Measurements from ENCODE around the gene SLC6A7.
"Not testable (repeated sequence)": the region's sequence is repeated elsewhere in the genome, so short reads cannot be mapped to it uniquely, and the experiment has no call there.

SLC6A7 gene

DNA sequence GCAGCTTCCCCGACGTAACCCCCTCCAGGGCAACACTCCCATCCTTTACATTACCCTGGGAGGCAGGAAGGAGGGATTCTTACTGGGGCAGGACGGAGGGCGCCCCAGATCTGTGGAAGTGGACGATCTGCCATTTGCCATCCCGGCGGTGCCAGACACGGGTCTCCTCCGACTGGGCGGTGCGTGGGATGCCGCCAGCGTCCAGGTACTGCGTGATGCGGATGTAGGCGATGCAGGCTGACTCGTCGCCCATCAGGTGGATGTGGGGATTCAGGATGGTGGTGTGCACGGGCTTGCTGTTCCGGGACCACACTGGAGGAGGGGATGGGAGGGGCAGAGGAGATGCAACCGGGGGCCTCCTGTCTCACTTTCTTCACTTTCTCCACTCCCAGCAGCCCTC is 33.0 kb downstream of the SLC6A7 start:
- no peaks in the 10 kb centered on the region for H3K9me3 ChIP-seq (ENCODE audit: insufficient read depth, low read depth, low read length)
- H3K27ac ChIP-seq (ENCODE audit: low read depth, low read length), result no peak overlapping the region
- 92% methylated on average over 19 of the region's 21 CpGs for WGBS
- H3K27me3 ChIP-seq (ENCODE audit: insufficient read depth, low read length), result no peaks in the 10 kb centered on the region
- no peaks in the 10 kb centered on the region for H3K36me3 ChIP-seq (ENCODE audit: insufficient read depth, low read length)
- H3K4me1 ChIP-seq (ENCODE audit: insufficient read depth, low read length), result peaks cover 6% of the 10 kb centered on the region; the same call in 1 of the 2 replicates
- H3K4me3 ChIP-seq (ENCODE audit: low read length), result no peak overlapping the region
- H3K9ac ChIP-seq (ENCODE audit: low read depth, low read length), result no peak overlapping the region

DNA sequence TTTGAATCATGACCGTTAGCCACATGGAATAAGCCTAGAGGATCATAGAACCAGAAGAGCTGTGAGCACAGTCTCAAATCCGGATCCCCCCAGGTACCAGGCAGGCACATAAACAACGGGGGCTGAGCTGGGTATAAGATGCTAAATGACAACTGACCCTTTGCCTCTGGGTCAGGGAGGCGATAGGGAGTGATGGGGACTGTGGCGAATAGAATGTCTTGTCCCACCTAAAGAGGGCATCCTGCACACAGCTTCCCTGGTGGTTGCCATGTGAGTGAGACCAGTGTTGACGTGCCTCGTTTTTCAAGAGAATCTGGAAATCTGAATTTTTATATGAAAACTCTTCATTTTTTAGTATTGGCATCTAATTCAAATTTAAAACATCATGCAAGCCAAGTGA is 33.6 kb downstream of the SLC6A7 start:
- Histone ChIP-seq H3K9me3 (ENCODE audit: insufficient read depth, low read depth, low read length) (no peaks in the 10 kb centered on the region), H3K4me1 (ENCODE audit: insufficient read depth, low read length) (peaks cover 6% of the 10 kb centered on the region; the same call in 1 of the 2 replicates), H3K36me3 (ENCODE audit: insufficient read depth, low read length) (no peaks in the 10 kb centered on the region), H3K27me3 (ENCODE audit: insufficient read depth, low read length) (no peaks in the 10 kb centered on the region), H3K27ac (ENCODE audit: low read depth, low read length) (no peak overlapping the region), H3K4me3 (ENCODE audit: low read length) (no peak overlapping the region), H3K9ac (ENCODE audit: low read depth, low read length) (no peak overlapping the region)
- 96% methylated on average over 5 of the region's 7 CpGs for WGBS

DNA sequence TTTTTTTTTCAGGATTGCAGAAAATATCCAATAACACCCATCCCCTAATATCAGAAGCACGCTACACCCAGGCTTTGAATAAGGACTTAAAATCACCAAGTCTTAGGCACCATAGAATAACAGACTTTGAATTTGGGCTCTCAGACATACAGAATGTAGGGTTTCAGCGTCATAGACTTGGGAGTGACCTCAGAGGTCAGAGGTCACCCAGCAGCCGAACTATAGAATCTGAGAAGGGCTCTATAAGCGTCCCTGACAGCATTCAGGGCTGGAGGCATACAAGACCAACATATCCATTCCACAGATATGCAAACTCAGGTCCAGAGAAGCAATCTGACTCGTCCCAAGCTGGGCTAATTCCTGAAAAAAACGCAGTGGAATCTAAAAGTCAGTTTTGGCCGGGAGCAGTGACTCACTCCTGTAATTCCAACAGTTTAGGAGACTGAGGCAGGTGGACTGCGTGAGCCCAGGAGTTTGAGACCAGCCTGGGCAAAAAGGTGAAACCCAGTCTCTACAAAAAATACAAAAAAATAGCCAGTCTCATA is 34.7 kb downstream of the SLC6A7 start:
- H3K4me3 ChIP-seq (ENCODE audit: low read length), result no peak overlapping the region
- no peak overlapping the region for H3K27ac ChIP-seq (ENCODE audit: low read depth, low read length)
- WGBS, result 57% methylated on average over 8 of the region's 8 CpGs
- no peaks in the 10 kb centered on the region for H3K27me3 ChIP-seq (ENCODE audit: insufficient read depth, low read length)
- peaks cover 6% of the 10 kb centered on the region; the same call in 1 of the 2 replicates for H3K4me1 ChIP-seq (ENCODE audit: insufficient read depth, low read length)
- no peaks in the 10 kb centered on the region for H3K9me3 ChIP-seq (ENCODE audit: insufficient read depth, low read depth, low read length)
- H3K36me3 ChIP-seq (ENCODE audit: insufficient read depth, low read length), result no peaks in the 10 kb centered on the region
- no peak overlapping the region for H3K9ac ChIP-seq (ENCODE audit: low read depth, low read length)

DNA sequence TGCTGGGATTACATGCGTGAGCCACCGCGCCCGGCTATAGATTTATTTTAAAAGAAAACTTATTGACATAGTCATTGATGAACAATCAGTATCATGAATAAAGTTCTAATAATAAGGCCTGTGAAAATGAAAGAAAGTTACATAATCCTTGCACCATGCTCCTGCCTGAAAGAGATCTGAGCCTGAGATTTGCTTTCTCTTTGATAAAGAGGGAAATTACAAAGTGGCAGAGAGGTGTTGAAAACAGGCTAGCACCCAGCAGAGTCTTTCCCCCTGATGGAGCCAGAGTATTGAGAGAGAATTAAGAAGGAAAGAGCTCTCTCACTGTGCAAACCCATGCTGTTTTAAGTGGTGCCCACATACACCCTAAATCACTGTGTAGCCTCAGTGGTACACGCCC is 37.2 kb downstream of the SLC6A7 start:
- Histone ChIP-seq H3K4me1 (ENCODE audit: insufficient read depth, low read length) (no peaks in the 10 kb centered on the region), H3K9me3 (ENCODE audit: insufficient read depth, low read depth, low read length) (no peaks in the 10 kb centered on the region), H3K4me3 (ENCODE audit: low read length) (no peak overlapping the region), H3K36me3 (ENCODE audit: insufficient read depth, low read length) (no peaks in the 10 kb centered on the region), H3K27ac (ENCODE audit: low read depth, low read length) (no peak overlapping the region), H3K27me3 (ENCODE audit: insufficient read depth, low read length) (no peaks in the 10 kb centered on the region), H3K9ac (ENCODE audit: low read depth, low read length) (no peak overlapping the region)
- whole genome bisulfite sequencing, result 90% methylated on average over 4 of the region's 5 CpGs

DNA sequence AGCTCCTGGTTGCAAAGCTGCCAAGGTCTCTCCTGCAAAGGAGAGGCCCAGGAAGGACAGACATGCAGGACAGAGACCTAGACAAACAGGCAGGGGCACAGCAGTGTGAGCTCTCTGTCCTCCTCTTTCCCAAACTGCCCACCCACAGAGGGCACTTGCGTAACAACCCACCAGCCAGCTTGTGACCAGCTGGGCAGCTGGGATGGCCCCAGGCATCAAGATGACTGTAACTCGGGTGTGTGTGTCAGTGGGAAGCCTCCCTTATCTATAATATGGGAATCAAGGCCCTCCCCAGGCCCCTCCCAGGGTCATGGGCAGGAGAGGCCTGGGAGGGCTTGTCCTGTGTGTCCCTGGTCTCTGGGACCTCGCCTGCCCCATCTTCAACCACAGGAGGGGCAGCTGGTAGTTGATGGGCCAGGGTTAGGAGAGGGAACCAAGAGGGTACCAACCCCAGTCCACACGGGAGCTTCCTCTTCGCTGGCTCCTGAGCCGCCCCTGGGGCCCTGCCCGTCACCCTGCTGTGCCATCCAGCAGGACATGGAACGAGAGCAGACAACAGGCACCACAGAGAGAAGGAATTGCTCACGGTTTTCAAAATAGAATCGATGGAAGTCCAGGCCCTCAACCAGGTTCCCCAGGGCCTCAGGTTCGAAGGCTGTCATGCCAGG is 37.9 kb downstream of the SLC6A7 start:
- 84% methylated on average over 10 of the region's 11 CpGs for WGBS
- Histone ChIP-seq H3K36me3 (ENCODE audit: insufficient read depth, low read length) (no peaks in the 10 kb centered on the region), H3K27me3 (ENCODE audit: insufficient read depth, low read length) (no peaks in the 10 kb centered on the region), H3K9ac (ENCODE audit: low read depth, low read length) (no peak overlapping the region), H3K4me1 (ENCODE audit: insufficient read depth, low read length) (no peaks in the 10 kb centered on the region), H3K4me3 (ENCODE audit: low read length) (no peak overlapping the region), H3K27ac (ENCODE audit: low read depth, low read length) (no peak overlapping the region), H3K9me3 (ENCODE audit: insufficient read depth, low read depth, low read length) (no peaks in the 10 kb centered on the region)

DNA sequence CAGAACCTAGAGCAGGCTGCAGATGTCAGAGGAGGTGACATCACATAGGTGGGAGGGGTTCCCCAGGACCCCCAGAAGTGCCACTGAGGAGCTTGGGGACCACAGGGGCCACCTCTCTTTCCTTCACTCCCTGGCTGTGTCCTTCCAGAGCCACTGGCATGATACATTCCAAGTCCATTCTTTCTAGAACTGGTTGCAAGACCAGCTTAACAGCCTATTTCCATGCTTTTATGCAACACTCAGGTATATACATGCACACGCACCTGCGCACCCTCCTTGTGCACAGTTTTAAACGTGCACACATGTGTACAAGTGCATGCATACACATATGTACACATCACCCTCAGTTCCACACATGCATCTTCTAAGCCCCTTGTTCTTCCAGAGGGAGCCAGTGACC is 39.7 kb downstream of the SLC6A7 start:
- 91% methylated on average over 3 of the region's 3 CpGs for WGBS
- Histone ChIP-seq H3K4me3 (ENCODE audit: low read length) (no peak overlapping the region), H3K27me3 (ENCODE audit: insufficient read depth, low read length) (no peaks in the 10 kb centered on the region), H3K4me1 (ENCODE audit: insufficient read depth, low read length) (no peaks in the 10 kb centered on the region), H3K27ac (ENCODE audit: low read depth, low read length) (no peak overlapping the region), H3K9me3 (ENCODE audit: insufficient read depth, low read depth, low read length) (no peaks in the 10 kb centered on the region), H3K36me3 (ENCODE audit: insufficient read depth, low read length) (no peaks in the 10 kb centered on the region), H3K9ac (ENCODE audit: low read depth, low read length) (no peak overlapping the region)

DNA sequence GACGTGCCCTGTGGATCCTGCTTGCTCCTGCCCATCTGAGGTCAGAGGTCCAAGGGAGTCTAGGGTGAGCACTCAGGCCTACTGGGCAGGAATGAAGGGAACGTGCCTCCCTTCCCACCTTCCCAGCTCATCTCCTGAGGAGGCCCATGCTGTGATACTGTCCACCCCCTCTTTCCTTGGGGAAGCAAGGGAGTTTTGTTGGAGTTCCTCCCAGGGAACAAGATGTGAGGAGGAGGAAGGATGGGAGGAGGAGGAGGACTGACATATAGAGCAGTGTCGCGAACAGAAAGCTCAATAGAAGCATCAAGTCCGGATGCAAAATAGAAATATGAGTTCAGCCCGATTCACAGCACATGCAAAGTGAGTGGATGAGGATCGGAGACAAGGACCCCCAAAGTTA is 41.0 kb downstream of the SLC6A7 start:
- Histone ChIP-seq H3K4me3 (ENCODE audit: low read length) (no peak overlapping the region), H3K36me3 (ENCODE audit: insufficient read depth, low read length) (no peaks in the 10 kb centered on the region), H3K9ac (ENCODE audit: low read depth, low read length) (no peak overlapping the region), H3K27ac (ENCODE audit: low read depth, low read length) (no peak overlapping the region), H3K9me3 (ENCODE audit: insufficient read depth, low read depth, low read length) (no peaks in the 10 kb centered on the region), H3K27me3 (ENCODE audit: insufficient read depth, low read length) (no peaks in the 10 kb centered on the region), H3K4me1 (ENCODE audit: insufficient read depth, low read length) (no peaks in the 10 kb centered on the region)
- WGBS, result 92% methylated on average over 7 of the region's 7 CpGs

DNA sequence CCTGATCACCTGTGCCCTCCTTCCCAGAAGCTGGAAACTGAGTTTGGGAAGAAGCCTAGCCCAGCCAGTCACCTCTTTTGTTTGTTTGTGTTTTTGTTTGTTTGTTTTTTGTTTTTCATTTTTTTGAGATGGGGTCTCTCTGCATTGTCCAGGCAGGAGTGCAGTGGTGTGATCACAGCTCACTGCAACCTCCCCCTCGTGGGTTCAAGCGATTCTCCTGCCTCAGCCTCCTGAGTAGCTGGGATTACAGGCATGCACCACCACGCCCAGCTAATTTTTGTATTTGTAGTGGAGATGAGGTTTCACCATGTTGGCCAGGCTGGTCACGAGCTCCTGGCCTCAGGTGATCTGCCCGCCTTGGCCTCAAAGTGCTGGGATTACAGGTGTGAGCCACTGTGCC is 43.8 kb downstream of the SLC6A7 start:
- not testable (repeated sequence) for H3K9ac ChIP-seq (ENCODE audit: low read depth, low read length); H3K27ac ChIP-seq (ENCODE audit: low read depth, low read length); H3K36me3 ChIP-seq (ENCODE audit: insufficient read depth, low read length); H3K27me3 ChIP-seq (ENCODE audit: insufficient read depth, low read length); H3K4me3 ChIP-seq (ENCODE audit: low read length); H3K4me1 ChIP-seq (ENCODE audit: insufficient read depth, low read length); H3K9me3 ChIP-seq (ENCODE audit: insufficient read depth, low read depth, low read length)
- 95% methylated on average over 5 of the region's 5 CpGs for WGBS

DNA sequence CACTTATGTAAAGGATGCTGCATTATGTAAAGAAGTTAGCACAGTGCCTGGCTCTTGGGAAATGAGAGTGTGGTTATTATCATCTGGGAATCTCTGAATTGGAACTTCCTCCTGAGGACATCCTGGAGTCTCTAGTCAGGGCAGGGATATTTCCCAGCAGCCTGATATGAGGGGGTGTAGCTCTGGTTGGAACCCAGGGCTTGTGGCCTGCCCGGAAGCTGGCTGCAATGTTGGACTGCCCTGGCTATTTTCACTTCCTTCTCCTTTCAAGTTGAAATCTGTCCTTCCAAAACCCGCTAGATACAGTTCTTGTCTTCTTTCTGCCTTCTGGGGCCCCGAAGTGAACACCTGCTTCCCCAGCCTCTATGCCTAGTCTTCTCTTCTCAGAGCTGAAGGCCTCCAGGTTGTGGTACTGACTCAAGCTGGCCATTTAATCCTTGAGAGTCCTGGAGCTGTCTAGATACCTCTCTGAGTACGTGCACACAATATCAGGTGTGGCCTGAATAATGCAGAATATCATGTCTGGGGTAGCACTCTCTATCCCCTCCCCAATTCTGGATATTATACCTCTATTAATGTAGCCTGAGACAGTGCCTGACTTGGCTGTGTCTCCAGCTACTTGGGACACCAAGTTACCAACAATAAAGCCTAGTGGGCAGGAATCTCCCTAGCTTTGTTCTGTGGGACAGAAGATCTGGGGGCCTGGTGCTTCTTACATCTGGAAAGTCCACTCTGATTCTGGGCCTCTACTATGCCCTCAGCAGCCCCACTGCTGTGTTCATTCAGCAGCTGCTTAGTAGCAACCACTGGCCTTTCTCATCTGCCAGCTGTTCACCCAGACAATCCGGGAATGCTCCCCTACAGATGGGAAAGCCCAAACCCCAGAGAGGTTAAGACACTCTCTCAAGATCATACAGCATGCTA is 45.0 kb downstream of the SLC6A7 start:
- H3K4me1 ChIP-seq (ENCODE audit: insufficient read depth, low read length), result no peaks in the 10 kb centered on the region
- no peak overlapping the region for H3K4me3 ChIP-seq (ENCODE audit: low read length)
- no peak overlapping the region for H3K27ac ChIP-seq (ENCODE audit: low read depth, low read length)
- no peaks in the 10 kb centered on the region for H3K27me3 ChIP-seq (ENCODE audit: insufficient read depth, low read length)
- H3K36me3 ChIP-seq (ENCODE audit: insufficient read depth, low read length), result no peaks in the 10 kb centered on the region
- H3K9me3 ChIP-seq (ENCODE audit: insufficient read depth, low read depth, low read length), result no peaks in the 10 kb centered on the region
- no peak overlapping the region for H3K9ac ChIP-seq (ENCODE audit: low read depth, low read length)
- 87% methylated on average over 5 of the region's 5 CpGs for WGBS

DNA sequence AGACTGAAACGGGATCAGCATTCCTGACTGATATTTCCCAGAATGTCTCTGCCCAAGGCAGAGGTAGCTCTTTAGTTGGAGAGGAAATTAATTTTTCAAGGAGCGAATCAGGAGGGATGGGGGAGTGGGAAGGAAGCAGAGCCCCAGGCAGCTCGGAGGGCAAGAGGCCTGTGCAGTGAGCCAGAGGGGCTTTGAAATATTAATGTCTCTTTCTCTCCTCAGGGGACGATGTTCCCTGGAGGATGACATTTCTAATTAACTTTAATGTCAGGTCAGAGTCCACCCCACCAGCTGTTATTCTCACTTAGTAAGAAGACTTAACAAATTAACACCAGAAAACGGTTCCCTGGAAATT is 45.6 kb downstream of the SLC6A7 start:
- Histone ChIP-seq H3K4me3 (ENCODE audit: low read length) (no peak overlapping the region), H3K36me3 (ENCODE audit: insufficient read depth, low read length) (no peaks in the 10 kb centered on the region), H3K27ac (ENCODE audit: low read depth, low read length) (no peak overlapping the region), H3K27me3 (ENCODE audit: insufficient read depth, low read length) (no peaks in the 10 kb centered on the region), H3K9ac (ENCODE audit: low read depth, low read length) (no peak overlapping the region), H3K4me1 (ENCODE audit: insufficient read depth, low read length) (no peaks in the 10 kb centered on the region), H3K9me3 (ENCODE audit: insufficient read depth, low read depth, low read length) (no peaks in the 10 kb centered on the region)
- WGBS, result 85% methylated on average over 5 of the region's 5 CpGs

DNA sequence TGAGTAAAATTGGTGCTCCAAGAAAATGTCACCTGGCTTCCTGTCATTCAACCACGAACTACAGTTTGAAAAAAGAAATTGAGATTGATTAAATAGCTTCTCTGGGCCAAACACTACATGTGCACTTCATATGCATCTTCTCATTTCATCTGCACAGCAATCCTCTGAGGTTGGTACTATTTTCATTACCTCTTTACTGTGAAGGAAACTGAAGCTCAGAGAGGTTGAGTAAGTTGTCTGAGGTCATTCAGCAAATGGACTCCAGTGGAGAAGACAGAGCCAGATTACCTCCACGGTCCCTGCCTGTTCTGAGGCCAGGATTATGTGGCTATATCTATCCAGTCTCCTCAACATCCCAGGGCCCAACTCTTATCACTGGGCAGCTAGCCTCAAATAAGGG is 46.5 kb downstream of the SLC6A7 start:
- Histone ChIP-seq H3K27me3 (ENCODE audit: insufficient read depth, low read length) (no peaks in the 10 kb centered on the region), H3K4me3 (ENCODE audit: low read length) (no peak overlapping the region), H3K4me1 (ENCODE audit: insufficient read depth, low read length) (no peaks in the 10 kb centered on the region), H3K27ac (ENCODE audit: low read depth, low read length) (no peak overlapping the region), H3K36me3 (ENCODE audit: insufficient read depth, low read length) (no peaks in the 10 kb centered on the region), H3K9ac (ENCODE audit: low read depth, low read length) (no peak overlapping the region), H3K9me3 (ENCODE audit: insufficient read depth, low read depth, low read length) (no peaks in the 10 kb centered on the region)
- 95% methylated on average over 2 of the region's 2 CpGs for WGBS
